ENCODE data around the gene FCN1. TPM values are rescaled to one million over a fixed set of nuclear protein-coding genes. Genes with fewer than 3 reads are reported as not detected.

The FCN1 gene
- total and polyA plus RNA-seq, 9 of the 15 experiments (the other 6 are each of a cell fraction or from before 2014, with no cell fraction given) = not detected

- WGBS (ENCODE audit: insufficient coverage, low coverage, missing lambda C conversion rate) = 0% methylated on average over 26 of the region's 27 CpGs
- Histone ChIP-seq H3K4me3 (no peak overlapping the region), H3K36me3 (ENCODE audit: control insufficient read depth, insufficient read depth, low read length) (no peaks in the 10 kb centered on the region), H3K4me2 (ENCODE audit: insufficient read depth, low read length) (no peak overlapping the region), H3K9me3 (replicated peaks; ENCODE audit: control insufficient read depth, insufficient read depth, low read depth, low read length) (no peaks in the 10 kb centered on the region), H4K20me1 (replicated peaks; ENCODE audit: control insufficient read depth, insufficient read depth, low read length) (peaks cover 18% of the 10 kb centered on the region), H3K27me3 (ENCODE audit: control insufficient read depth in 2 of 2, insufficient read depth in 2 of 2, low read length in 2 of 2) (peaks cover 9 to 79% of the 10 kb centered on the region in 2 experiments), H3K9me1 (ENCODE audit: control insufficient read depth, insufficient read depth, low read length) (no peaks in the 10 kb centered on the region), H2AFZ (ENCODE audit: low read depth, low read length) (no peak overlapping the region), H3K79me2 (ENCODE audit: control insufficient read depth, insufficient read depth, low read length) (no peaks in the 10 kb centered on the region), H3K27ac (ENCODE audit: extremely low read depth, low read depth, low read length) (no peak overlapping the region), H3K9ac (ENCODE audit: insufficient read depth in 1 of 2, low read depth in 2 of 2, low read length in 2 of 2) (no peak overlapping the region), H3K4me1 (replicated peaks in 1 of 2; ENCODE audit: control insufficient read depth in 2 of 2, insufficient read depth in 2 of 2, low read length in 2 of 2) (no peaks in the 10 kb centered on the region)
- POLR2A ChIA-PET = interaction anchor here (0.5 kb wide), 1 partner anchor 9 kb away, joined by 4 read pairs; no protein-coding TSS in a partner anchor
- FAIRE-seq (no peak), DNase-seq (ENCODE audit: extremely low read depth in 1 of 4, low spot score in 3 of 4) (no peak), ATAC-seq (no peak)
- CTCF ChIA-PET (ENCODE audit: low intra/inter-chr PET ratio) = no interaction called here
- intact Hi-C loops (cut with micrococcal nuclease) (no loop called here), in situ Hi-C loops (cut with MboI) (no loop called here)
- BruUV-seq (replicated peaks) = no TSS peak
- TF ChIP-seq ZNF551 (CRISPR knock-in tag; IDR thresholded peaks at IDR 0.05) (no peak), ZNF143 (CRISPR knock-in tag; IDR thresholded peaks at IDR 0.05) (no peak), ARID1B (IDR thresholded peaks at IDR 0.05) (no peak), HNRNPLL (IDR thresholded peaks at IDR 0.05; ENCODE audit: low read depth, low read length, poor library complexity, severe bottlenecking) (no peak), CBX3 (IDR thresholded peaks at IDR 0.05; ENCODE audit: borderline replicate concordance in 1 of 2, low read length in 2 of 2) (no peak), PATZ1 (CRISPR knock-in tag; IDR thresholded peaks at IDR 0.05; ENCODE audit: borderline replicate concordance) (no peak), ZNF778 (CRISPR knock-in tag; IDR thresholded peaks at IDR 0.05) (no peak), SNRNP70 (optimal IDR thresholded peaks at IDR 0.05; ENCODE audit: low read depth, low read length) (no peak), TAL1 (IDR thresholded peaks at IDR 0.05) (no peak), PHTF2 (CRISPR knock-in tag; IDR thresholded peaks at IDR 0.05) (no peak), NR2C1 (IDR thresholded peaks at IDR 0.05) (no peak), NR2C1 (tag; IDR thresholded peaks at IDR 0.05) (no peak), SETDB1 (IDR thresholded peaks at IDR 0.05; ENCODE audit: low read length) (no peak), CXXC5 (CRISPR knock-in tag; IDR thresholded peaks at IDR 0.05) (no peak), ZNF3 (CRISPR knock-in tag; IDR thresholded peaks at IDR 0.05) (no peak), ZBTB26 (CRISPR knock-in tag; IDR thresholded peaks at IDR 0.05) (no peak), BRCA1 (IDR thresholded peaks at IDR 0.05) (no peak), BRCA1 (CRISPR knock-in tag; IDR thresholded peaks at IDR 0.05) (no peak), ZKSCAN8 (CRISPR knock-in tag; IDR thresholded peaks at IDR 0.05) (no peak), EZH2 (IDR thresholded peaks at IDR 0.05; ENCODE audit: borderline replicate concordance, low read depth, low read length) (no peak)
Measured at GRCh38 chr9:134935701-134936345, 18.1 kb upstream of the FCN1 start.
